ENCODE results near the gene ALG6. TPM values are rescaled to one million over a fixed set of nuclear protein-coding genes. Genes with fewer than 3 reads are reported as not detected.

Gene ALG6
- total RNA-seq, 2 experiments from 2014 or later = 23.1 to 25.6 TPM

DNA sequence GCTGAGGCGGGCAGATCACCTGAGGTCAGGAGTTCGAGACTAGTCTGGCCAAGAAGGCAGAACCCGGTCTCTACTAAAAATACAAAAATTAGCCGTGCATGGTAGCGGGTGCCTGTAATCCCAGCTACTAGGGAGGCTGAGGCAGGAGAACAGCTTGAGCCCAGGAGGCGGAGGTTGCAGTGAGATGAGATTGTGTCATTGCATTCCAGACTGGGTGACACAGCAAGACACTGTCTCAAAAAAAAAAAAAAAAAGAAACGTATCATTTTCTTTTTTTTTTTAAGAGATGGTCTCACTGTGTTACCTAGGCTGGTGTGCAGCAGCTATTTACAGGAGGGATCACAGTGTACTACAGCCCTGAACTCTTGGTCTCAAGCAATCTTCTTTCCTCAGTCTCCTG, 108.3 kb downstream of the ALG6 start:
- Mint-ChIP-seq H3K9me3 (ENCODE audit: insufficient read depth) (no peaks in the 10 kb centered on the region), H3K27ac (no peak overlapping the region), H3K4me3 (no peak overlapping the region), H3K4me1 (ENCODE audit: low read depth) (no peaks in the 10 kb centered on the region), H3K36me3 (ENCODE audit: low read depth) (peaks cover 26% of the 10 kb centered on the region), H3K27me3 (ENCODE audit: low read depth) (no peaks in the 10 kb centered on the region)
- ATAC-seq = no peak
- POLR2A ChIA-PET = no interaction called here
- DNase-seq = no peak
- CTCF ChIA-PET = no interaction called here

GRCh38 chr1:63480057-63480456, 112.6 kb downstream of the ALG6 start:
- Mint-ChIP-seq H3K4me3 (no peak overlapping the region), H3K27me3 (ENCODE audit: low read depth) (no peaks in the 10 kb centered on the region), H3K4me1 (ENCODE audit: low read depth) (no peaks in the 10 kb centered on the region), H3K36me3 (ENCODE audit: low read depth) (peaks cover 23% of the 10 kb centered on the region), H3K9me3 (ENCODE audit: insufficient read depth) (no peaks in the 10 kb centered on the region), H3K27ac (no peak overlapping the region)
- ATAC-seq (no peak), DNase-seq (no peak)
- CTCF ChIA-PET = no interaction called here
- POLR2A ChIA-PET = no interaction called here

GRCh38 chr1:63486629-63487028, 119.2 kb downstream of the ALG6 start:
- ChIA-PET POLR2A (no interaction called here), CTCF (no interaction called here)
- Mint-ChIP-seq H3K9me3 (ENCODE audit: insufficient read depth) (no peaks in the 10 kb centered on the region), H3K27ac (no peak overlapping the region), H3K27me3 (ENCODE audit: low read depth) (no peaks in the 10 kb centered on the region), H3K4me3 (no peak overlapping the region), H3K4me1 (ENCODE audit: low read depth) (no peaks in the 10 kb centered on the region), H3K36me3 (ENCODE audit: low read depth) (peaks cover 13% of the 10 kb centered on the region)
- ATAC-seq (no peak), DNase-seq (no peak)

- ATAC-seq = no peak
- no peak for DNase-seq
- H3K4me3 Mint-ChIP-seq = no peak overlapping the region
- H3K4me1 Mint-ChIP-seq (ENCODE audit: low read depth) = peaks cover 1% of the 10 kb centered on the region
- ChIA-PET POLR2A (no interaction called here), CTCF (no interaction called here)
- H3K27ac Mint-ChIP-seq = no peak overlapping the region
- H3K36me3 Mint-ChIP-seq (ENCODE audit: low read depth) = peaks cover 15% of the 10 kb centered on the region
- H3K9me3 Mint-ChIP-seq (ENCODE audit: insufficient read depth) = no peaks in the 10 kb centered on the region
- H3K27me3 Mint-ChIP-seq (ENCODE audit: low read depth) = no peaks in the 10 kb centered on the region
These were observed 120.1 kb downstream of the ALG6 start for GRCh38 chr1:63487336-63488065.

Small RNA genes within 50 kb of the gene (microRNA-seq; reads per million reads assigned to microRNA genes)
- gene MIR6068 = not detected

Other genes starting within 250 kb of the ALG6 start
- not detected for gene FOXD3, start 45.1 kb upstream of the ALG6 start, total RNA-seq
- 10 to 100 TPM; 69.5 to 74.4 TPM for gene ITGB3BP, start 155.6 kb downstream of the ALG6 start, total RNA-seq
- 1 to 10 TPM; 7.7 to 9.5 TPM for gene EFCAB7, start 155.9 kb downstream of the ALG6 start, total RNA-seq
- 10 to 100 TPM; 60.1 to 65.9 TPM for gene PGM1, start 225.8 kb downstream of the ALG6 start, total RNA-seq